ENCODE measurements around the gene UTP14C.
"Not testable (repeated sequence)": the region's sequence is repeated elsewhere in the genome, so short reads cannot be mapped to it uniquely, and the experiment has no call there.

The UTP14C gene

DNA sequence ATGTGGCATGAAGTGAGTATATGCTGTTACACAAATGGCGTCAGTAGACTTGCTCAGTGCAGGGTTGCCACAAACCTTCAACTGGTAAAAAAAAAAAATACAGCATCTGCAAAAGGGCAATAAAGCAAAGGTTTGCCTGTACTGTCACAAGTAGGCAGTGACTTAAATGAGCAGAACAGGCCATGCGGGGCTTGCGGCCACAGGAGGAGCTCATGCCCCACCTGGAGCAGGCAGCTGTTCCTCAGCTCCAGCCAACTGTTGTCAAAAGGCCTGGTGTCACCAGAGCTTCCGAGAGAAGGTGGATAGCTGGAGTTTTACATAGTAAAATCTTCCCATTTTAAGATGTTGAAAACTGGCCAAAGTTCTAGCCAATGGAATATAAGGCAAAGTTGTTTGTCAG lies 20.9 kb upstream of the UTP14C start:
- no peak for FAIRE-seq

DNA sequence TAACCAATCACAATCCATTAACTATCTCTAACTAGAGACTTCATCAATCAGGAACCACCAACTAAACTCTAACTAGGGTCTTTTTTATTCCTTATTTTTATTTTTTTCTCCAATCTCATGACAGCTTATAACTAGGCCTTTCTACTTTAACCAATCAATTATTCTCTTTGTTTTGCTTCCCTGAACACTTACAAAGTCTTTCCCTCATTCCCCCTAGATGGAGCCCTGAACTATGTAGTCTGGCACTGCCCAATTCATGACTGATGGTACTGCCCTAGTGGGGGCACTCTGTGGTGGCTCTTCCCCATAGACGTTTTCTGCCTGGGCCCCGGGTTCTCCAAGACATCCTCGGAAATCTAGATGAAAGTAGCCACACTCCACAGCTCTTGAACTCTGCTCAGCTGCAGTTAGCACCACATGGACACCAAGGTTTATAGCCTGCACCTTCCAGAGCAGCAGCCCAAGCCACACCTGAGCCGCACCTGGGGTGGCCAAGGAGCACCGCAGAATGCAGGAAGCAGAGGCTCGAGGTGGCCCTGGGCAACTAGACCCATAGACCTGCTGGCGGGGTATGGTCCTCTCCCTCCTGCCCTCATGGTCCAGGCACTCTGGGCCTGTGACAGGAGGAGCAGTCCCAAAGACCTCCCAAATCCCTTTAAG lies 19.9 kb upstream of the UTP14C start:
- FAIRE-seq (no peak), DNase-seq (ENCODE audit: insufficient read length, low spot score) (no peak)

More for the DNA sequence above, 20.9 kb upstream of the UTP14C start:
- no peak for DNase-seq (ENCODE audit: insufficient read length, low spot score)

DNA sequence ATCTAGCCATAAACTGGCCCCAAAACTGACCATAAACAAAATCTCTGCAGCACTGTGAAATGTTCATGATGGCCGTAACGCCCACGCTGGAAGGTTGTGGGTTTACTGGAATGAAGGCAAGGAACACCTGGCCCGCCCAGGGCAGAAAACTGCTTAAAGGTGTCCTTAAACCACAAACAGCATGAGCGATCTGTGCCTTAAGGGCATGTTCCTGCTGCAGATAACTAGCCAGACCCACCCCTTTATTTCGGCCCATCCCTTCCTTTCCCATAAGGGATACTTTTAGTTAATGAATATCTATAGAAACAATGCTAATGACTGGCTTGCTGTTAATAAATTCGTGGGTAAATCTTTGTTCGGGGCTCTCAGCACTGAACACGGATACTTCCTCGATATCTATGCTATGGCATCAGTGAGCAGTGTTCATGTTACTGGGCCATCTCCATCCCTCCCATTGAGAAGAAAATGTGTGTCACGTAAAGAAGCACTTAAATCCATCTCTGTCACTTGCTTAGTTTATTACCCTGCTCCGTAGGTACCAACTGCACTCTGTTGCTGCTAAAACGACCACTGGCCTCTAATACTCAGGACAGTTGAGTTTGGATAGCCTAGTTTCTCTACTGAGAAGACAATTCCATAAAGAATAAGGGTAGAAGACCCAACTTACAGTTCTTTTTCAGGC lies 18.5 kb upstream of the UTP14C start:
- FAIRE-seq (no peak), DNase-seq (ENCODE audit: insufficient read length, low spot score) (no peak)

DNA sequence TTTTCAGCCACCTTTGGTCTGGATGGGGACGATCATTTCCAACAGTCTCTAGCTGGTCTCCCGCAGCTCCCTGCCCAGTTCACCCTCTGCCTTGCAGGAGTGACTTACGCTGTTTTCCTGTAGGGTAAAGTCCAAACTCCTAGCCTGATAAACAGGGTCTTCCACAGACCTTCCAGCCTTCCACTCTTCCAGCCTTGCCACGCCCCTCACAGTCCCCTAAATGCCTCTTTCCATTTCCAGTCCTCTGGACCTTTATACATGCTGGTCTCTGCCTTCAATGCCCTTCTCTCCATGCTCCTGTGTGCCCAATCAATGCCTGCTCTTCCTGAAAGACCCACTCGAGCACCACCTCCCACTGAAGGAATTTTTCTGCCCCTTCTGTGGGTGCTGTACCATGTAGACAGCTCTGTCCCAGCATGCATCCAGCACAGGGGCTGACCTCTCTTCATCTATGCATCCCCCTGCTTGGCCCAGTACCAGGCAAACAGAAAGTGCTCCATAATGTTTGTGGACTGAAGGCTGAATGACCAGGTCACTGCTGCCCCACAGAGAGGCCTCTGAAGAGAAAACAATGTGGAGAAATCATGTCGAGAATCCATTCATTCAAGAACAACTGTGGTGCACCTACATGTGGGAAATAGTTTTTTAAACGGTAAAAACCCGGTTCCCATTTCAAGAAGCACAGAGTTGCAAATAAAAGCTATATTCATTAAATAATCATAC lies 17.8 kb upstream of the UTP14C start:
- DNase-seq (ENCODE audit: insufficient read length, low spot score) (no peak), FAIRE-seq (no peak)

DNA sequence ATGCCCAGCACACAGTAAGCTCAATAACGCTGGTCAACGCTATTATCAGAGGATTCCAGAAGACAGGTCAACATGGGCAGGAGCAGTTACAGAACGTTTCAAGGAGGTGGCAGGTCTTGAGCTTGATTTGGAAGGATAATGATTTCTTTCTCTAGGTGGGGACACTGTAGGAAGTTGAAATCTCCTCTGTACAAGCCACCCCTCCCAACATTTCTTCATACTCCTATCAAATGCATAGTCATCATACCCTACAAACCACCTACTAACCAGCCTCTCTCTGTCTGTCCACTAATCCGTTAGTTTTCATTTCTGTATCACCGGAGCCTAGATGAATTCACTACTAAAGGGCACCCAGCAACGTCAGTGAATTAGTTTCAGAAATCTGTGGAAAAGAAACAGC lies 14.5 kb upstream of the UTP14C start:
- FAIRE-seq (no peak), DNase-seq (ENCODE audit: insufficient read length, low spot score) (no peak)

DNA sequence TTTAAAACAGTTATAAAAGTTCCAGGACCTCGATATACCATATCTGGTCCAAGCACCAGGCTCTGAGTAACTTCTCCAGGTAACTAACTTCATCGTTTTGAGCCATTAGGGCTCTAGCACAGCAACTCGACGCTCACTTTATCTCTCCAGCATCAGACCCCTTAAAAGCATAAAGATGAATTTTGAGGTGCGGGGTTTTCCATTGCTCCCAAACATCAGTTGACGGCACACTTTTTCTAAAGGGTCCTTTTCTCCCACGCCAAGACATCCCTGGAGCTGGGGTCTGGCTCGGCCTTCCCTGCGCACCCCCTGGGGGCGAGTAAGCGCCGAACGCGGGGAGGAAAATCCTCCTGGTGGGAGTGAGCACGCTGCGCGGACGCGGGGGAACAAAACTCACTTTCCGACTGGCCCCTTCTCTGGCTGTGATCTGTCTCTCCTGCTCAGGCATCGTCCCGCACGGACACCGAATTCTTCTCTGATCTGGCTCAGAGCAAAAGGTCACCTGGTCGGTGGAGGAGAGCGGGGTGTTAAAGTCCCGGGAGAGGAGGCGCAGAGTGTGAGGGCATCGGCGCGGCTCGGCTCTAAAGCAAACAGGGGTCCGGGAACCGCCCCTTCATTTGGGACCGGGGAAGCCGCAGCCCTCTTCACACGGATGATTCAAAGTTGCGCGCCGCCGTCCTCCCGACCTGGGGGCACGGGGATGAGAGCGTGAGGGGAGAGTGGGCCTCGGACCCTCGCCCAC lies 13.4 kb upstream of the UTP14C start, which contains the start of gene ATP7B:
TSS of gene ATP7B (minus strand) at position 561 of the 742 bp plus-strand sequence. CDS start at position 448, 113 bp downstream.
- peak; percentile 20 for DNase-seq (ENCODE audit: insufficient read length, low spot score)
- no peak for FAIRE-seq

DNA sequence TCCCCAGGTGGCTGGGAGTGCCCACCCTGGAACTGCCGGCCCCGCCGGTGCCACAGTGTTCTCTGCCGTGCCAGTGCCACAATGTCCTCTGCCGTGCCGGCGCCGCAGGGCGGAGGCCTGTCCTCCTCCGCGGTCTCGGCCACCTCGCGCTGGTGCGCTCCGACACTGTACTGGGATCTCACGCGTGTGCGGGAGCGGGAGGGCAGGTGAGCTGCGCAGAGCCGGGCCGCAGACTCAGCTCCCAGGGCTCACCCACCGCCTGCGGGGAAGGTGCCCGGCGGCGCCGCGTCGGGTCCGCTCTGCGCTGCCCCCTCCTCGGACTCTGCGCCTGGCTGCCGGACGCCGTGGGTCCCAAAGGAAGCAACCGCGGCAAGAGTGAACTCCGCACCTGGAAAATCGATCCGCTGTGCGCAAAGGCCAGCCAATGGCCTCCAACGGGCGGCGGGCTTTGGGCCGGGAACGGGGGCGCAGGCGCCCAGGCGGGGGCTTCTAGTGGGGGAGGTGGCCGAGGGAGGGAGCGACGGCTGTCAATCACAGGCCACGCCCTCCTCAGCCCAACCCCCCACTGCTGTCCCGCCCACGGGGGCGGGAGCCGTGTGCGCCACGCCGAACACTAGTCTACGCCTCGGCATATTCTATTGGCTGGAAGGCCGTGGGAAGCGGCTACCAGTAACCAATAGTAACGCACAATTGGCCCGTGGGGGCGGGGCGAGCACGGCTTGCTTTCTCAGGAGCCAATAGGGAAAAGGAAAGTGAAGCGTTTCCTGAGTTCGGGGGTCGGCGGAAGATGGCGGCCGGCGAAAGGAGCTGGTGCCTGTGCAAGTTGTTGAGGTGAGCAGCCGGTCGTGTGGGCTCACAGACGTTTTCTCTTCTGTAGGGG lies 12.6 kb upstream of the UTP14C start, which contains the start of gene ALG11:
TSS of gene ALG11 (plus strand) at position 767 of the 880 bp plus-strand sequence. CDS start at position 788, 21 bp downstream.
- peak; percentile 83 for FAIRE-seq
- peak; percentile 91 for DNase-seq (ENCODE audit: insufficient read length, low spot score)

DNA sequence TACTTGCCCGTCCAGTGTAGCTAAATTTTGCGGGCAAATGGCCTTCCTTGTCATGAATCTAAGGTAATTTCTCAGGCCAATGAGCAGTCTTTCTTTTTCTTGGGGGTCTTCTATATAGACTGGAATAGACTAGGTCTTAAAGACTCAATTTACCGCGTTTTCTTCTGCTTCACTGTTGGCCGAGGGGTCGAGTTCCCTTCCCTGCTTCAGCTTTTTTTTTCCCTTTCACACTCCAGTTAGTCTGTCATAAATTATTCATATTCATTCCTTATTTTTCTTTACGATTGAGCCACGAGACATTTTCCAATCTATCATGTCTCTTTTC lies 12.0 kb upstream of the UTP14C start:
- no peak for FAIRE-seq
- no peak for DNase-seq (ENCODE audit: insufficient read length, low spot score)

DNA sequence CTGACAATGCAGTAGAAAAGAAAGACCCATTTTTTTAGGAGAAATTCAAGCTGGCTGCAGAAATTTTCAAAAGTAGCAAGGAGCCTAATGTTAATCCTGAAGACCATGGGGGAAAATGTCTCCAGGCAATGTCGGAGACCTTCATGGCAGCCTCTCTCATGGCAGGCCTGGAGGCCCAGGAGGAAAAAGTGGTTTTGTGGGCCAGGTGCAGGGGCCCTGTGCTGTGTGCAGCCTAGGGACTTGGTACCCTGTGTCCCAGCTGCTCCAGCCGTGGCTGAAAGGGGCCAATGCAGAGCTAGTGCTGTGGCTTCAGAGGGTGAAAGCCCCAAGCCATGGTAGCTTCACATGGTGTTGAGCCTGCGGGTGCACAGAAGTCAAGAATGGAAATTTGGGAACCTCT lies 8.2 kb upstream of the UTP14C start:
- FAIRE-seq (no peak), DNase-seq (ENCODE audit: insufficient read length, low spot score) (no peak)

DNA sequence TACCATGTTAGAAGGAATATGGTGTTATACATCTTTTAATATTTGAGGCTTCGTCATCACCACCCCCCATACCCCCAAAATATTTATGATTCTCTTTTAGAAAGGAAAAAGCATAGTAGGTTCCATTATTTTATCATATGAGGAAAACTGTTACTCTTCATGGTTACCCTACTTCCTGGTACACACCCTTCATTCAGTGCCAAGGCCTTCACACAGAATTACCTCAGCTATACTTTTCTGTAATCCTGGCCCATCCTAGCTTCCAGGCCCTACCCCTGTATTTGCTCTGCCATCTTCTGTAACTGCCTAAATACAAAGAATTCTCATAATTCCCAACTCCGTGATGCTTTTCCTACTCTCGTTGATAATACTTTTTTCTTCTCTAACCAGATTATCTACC lies 4.3 kb upstream of the UTP14C start:
- DNase-seq (ENCODE audit: insufficient read length, low spot score), result no peak
- FAIRE-seq, result no peak

DNA sequence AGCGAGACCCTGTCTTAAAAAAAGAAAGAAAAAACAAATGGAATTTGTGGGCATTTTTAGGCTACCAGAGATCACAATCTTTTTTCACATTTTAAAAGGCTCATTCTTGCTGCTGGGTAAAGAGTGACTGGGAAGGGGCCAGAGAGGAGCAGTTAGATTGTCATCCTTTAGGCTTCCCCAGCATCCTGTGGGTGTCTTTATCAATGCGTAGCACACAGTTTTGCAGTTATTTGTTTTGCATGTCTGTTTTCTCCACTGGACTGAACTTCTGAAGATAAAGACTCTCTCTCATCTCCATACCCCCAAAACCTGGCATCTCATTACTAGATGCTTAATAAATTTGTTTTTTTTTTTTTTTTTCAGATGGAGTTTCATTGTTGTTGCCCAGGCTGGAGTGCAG lies 2.1 kb upstream of the UTP14C start:
- FAIRE-seq (no peak), DNase-seq (ENCODE audit: insufficient read length, low spot score) (no peak)

DNA sequence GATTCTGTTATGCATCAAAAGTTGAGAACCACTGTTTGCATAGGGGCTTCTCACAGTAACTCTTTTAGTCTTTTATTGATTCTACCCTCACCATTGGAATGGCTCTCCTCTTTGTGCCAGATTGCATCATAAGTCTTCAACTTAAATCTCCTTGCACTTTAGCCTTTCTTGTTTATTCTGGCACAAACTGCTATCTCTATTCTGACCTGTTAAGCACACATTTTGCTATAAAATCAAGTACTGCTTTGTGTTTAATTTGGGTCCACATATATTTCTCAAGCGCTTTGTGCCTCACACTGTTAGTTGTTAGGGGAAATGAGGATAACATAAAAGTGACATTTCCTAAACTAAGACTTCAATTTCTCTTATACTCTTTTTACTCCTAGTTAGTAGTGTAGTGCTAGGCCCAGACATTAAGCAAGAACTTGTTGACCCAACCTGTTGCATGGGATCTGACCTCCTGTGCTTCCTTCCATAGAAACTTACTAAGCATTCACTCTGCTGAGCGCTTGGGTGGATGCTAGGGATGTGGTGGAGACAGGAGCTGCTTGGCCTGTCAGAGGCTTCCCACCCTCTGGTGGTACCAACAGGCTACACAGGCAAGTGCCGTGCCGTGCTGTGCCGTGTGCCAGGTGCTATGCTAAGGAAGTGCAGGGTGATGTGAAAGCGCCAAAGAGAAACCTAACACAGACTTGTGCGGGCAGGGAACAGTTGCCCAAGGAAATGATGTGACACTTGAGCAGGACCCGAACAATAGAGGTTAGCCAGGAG lies 1.2 kb downstream of the UTP14C start:
- DNase-seq (ENCODE audit: insufficient read length, low spot score) (no peak), FAIRE-seq (no peak)

DNA sequence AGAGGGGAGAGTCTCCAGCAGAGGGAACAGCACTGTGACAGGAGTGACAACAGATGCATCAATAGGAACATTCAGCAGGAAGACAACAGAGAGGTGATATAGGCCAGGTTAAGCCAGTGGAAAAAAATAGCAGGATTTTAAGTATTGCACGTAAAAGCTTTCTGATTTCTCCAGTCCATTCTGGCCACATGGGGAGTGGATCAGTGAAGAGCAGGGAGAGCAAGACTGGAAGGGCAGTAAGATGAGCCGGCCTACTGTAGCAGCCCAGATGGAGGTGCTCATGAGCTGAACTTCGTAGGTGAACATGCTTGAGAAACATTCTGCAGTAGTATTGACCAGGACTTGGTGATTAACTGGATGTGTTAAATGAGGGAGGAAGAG lies 1.7 kb downstream of the UTP14C start:
- DNase-seq (ENCODE audit: insufficient read length, low spot score) (no peak), FAIRE-seq (no peak)

DNA sequence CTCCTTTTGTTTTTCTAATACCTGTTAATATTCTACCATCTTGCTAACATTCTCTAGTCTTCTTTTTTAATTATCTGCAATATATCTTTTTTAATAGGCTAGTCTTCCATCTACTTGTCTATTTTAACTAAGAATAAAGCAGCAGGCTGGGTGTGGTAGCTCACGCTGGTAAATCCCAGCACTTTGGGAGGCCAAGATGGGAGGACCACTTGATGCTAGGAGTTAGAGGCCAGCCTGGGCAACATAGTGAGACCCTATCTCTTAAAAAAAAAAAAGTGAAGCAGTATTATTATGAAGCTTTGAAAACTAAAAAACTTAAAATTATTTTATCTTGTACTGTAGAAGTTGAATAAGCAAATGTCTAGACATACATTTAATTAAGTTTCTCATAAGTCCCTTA lies 3.3 kb downstream of the UTP14C start:
- no peak for FAIRE-seq
- no peak for DNase-seq (ENCODE audit: insufficient read length, low spot score)

DNA sequence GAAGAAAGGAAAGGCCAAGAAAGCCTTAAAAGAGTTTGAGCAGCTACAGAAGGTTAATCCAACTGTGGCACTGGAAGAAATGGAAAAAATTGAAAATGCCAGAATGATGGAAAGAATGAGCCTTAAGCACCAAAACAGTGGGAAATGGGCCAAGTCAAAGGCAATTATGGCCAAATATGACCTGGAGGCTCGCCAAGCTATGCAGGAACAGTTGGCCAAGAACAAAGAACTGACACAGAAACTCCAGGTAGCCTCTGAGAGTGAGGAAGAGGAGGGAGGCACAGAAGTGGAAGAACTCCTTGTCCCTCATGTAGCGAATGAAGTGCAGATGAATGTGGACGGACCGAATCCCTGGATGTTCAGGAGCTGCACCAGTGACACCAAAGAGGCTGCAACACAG lies 5.1 kb downstream of the UTP14C start:
- no peak for DNase-seq (ENCODE audit: insufficient read length, low spot score)
- no peak for FAIRE-seq

DNA sequence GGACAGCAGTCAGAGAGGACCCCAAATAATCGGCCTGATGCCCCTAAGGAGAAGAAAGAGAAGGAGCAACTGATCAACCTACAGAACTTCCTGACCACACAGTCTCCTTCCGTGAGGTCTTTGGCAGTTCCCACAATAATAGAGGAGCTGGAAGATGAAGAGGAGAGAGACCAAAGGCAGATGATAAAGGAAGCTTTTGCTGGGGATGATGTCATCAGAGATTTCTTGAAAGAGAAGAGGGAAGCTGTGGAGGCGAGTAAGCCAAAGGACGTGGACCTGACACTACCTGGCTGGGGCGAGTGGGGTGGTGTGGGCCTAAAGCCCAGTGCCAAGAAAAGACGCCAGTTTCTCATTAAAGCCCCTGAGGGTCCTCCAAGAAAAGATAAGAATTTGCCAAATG lies 5.9 kb downstream of the UTP14C start:
- FAIRE-seq; DNase-seq (ENCODE audit: insufficient read length, low spot score): not testable (repeated sequence)

DNA sequence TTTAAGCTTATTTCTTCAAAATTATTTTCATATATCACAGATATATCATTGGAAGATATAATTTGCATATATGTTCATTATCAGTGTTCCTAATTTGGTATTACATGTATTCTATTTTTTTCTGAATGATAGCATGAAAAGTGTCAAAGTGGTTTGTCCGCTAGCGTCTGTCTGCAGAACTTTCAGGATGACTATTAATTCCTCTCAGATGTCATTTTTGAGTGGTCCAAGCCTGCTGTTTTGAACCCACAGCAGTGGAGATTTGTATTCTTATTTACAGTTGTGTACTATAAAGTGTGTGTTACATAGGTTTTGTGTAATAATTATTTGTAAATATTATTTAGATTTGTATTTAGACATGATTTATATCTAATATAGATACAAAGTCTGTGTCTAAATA lies 8.5 kb downstream of the UTP14C start:
- FAIRE-seq (no peak), DNase-seq (ENCODE audit: insufficient read length, low spot score) (no peak)

DNA sequence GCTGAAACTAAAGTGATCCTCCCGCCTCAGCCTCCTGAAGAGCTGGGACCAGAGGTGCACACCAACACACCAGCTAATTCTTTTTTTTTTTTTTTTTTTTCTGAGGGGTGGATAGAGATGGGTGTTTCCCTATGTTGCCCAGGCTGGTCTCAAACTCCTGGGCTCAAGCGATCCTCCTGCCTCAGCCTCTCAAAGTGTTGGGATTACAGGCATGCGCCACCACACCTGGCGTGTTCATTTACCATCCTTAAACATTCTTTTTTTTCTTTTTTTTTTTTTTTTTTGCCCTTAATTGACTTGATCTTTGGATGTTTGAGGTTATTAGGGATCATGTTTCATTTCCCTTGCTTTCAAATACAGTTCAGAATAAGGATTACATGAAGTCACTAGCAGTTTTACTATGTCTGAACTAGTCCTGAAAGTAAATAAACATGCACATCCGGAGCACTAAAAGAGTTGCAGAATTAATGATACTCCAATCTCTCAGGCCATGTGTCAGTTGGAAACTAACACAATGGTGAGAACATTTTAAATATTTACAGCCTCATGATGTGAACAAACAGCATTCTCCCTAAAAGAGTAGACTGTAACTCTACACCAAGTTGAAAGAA lies 10.2 kb downstream of the UTP14C start:
- no peak for DNase-seq (ENCODE audit: insufficient read length, low spot score)
- FAIRE-seq, result no peak

DNA sequence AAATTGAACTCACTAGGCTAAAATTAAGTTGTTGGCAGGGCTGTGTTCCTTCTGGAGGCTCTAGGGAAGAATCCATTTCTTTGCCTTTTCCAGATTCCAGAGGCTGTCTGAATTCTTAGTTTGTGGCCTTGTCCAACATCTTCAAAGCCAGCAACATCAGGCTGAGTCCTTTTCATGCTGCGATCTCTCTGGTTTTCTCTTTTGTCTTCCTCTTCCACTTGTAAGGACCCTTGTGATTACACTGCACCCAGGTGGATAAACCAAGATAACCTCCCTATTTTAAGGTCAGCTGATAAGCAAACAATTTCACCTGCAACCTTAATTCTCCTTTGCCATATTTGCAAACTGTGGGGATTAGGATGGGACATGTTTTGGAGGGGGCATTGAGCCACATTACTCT lies 11.5 kb downstream of the UTP14C start:
- DNase-seq (ENCODE audit: insufficient read length, low spot score) (no peak), FAIRE-seq (no peak)
